Transverse colon (tissue), 4 donors: ENCODE data around the gene CMC1.

Experiments used
- CTCF ChIP-seq, 5 experiments: fragments of 200-600 bp in 3 of 5; fragments of 450-650 bp in 2 of 5; sonication (generic) in 3 of 5; IDR thresholded peaks; 1 replicate in 2 of 5; 2 replicates in 3 of 5; pipeline ENCODE4 v1.5.1; 2016 to 2017; ENCODE audit warnings: antibody characterized with exemption in 5 of 5, inconsistent platforms in 3 of 5, mild to moderate bottlenecking in 2 of 5, moderate library complexity in 1 of 5
- EP300 ChIP-seq: sonication (generic); formaldehyde crosslinking; IDR thresholded peaks from one replicate; pipeline ENCODE4 v1.6.1; 2017; ENCODE audit warnings: antibody characterized with exemption, low read depth
- POLR2A ChIP-seq: fragments of 450-650 bp; IDR thresholded peaks from one replicate; pipeline ENCODE4 v1.6.1; 2016; ENCODE audit warnings: antibody characterized with exemption, mild to moderate bottlenecking, moderate library complexity
- POLR2AphosphoS5 ChIP-seq, 3 donors: sonication (generic); formaldehyde crosslinking; IDR thresholded peaks; one replicate each; pipeline ENCODE4 v1.6.1; 2016; ENCODE audit warnings: antibody characterized with exemption in 3 of 3

GRCh38 chr3:28295898-28296490, 54.6 kb downstream of the CMC1 start:
- TF ChIP-seq POLR2A (no peak), CTCF (IDR thresholded peaks at IDR 0.05) (no peak), POLR2AphosphoS5 (IDR thresholded peaks at IDR 0.05) (no peak), EP300 (no peak)
